Measurements from ENCODE around the gene AQP1. TPM values are rescaled to one million over a fixed set of nuclear protein-coding genes. Genes with fewer than 3 reads are reported as not detected.

Gene AQP1
- total and polyA plus RNA-seq, 2 of the 13 experiments (the other 11 are each of a cell fraction or from before 2014, with no cell fraction given) = not detected

DNA sequence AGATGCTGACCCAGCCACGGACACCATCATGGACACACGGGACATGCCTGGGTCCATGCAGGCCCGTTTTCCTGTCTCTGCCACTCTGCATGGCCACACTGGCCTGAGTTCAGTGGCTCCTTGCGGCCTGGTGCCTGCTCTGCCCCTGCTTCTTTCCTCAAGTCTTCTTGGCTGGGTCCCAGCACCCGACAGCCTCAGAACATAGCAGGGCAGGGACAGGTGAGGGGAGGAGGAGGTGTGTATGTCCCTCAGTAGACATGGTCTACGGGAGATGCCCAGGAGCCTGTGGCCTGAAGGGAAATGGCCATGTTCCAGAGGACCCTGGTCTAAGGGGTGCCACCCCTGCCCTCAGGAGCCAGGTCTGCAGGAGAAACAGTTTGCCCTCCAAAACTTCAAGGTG, 2.2 kb upstream of the AQP1 start (continued):
- TF ChIP-seq XRCC5 (optimal IDR thresholded peaks at IDR 0.05; ENCODE audit: low read length) = no peak
- no peak for TF ChIP-seq HOXA9 (CRISPR knock-in tag; IDR thresholded peaks at IDR 0.05; ENCODE audit: borderline replicate concordance)
- TF ChIP-seq, protein P1, sequence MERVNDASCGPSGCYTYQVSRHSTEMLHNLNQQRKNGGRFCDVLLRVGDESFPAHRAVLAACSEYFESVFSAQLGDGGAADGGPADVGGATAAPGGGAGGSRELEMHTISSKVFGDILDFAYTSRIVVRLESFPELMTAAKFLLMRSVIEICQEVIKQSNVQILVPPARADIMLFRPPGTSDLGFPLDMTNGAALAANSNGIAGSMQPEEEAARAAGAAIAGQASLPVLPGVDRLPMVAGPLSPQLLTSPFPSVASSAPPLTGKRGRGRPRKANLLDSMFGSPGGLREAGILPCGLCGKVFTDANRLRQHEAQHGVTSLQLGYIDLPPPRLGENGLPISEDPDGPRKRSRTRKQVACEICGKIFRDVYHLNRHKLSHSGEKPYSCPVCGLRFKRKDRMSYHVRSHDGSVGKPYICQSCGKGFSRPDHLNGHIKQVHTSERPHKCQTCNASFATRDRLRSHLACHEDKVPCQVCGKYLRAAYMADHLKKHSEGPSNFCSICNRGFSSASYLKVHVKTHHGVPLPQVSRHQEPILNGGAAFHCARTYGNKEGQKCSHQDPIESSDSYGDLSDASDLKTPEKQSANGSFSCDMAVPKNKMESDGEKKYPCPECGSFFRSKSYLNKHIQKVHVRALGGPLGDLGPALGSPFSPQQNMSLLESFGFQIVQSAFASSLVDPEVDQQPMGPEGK (CRISPR knock-in tag; IDR thresholded peaks at IDR 0.05) = no peak
- TF ChIP-seq FLYWCH1 (CRISPR knock-in tag; IDR thresholded peaks at IDR 0.05) = no peak
- TF ChIP-seq HOXA5 (CRISPR knock-in tag; IDR thresholded peaks at IDR 0.05) = no peak
- no peak for TF ChIP-seq ZNF883 (CRISPR knock-in tag; IDR thresholded peaks at IDR 0.05; ENCODE audit: not compliant biosample characterization)
- no peak for TF ChIP-seq ZNF124 (CRISPR knock-in tag; IDR thresholded peaks at IDR 0.05)
- TF ChIP-seq ZNF44 (CRISPR knock-in tag; IDR thresholded peaks at IDR 0.05) = no peak
- no peak for TF ChIP-seq MLLT10 (CRISPR knock-in tag; IDR thresholded peaks at IDR 0.05)

DNA sequence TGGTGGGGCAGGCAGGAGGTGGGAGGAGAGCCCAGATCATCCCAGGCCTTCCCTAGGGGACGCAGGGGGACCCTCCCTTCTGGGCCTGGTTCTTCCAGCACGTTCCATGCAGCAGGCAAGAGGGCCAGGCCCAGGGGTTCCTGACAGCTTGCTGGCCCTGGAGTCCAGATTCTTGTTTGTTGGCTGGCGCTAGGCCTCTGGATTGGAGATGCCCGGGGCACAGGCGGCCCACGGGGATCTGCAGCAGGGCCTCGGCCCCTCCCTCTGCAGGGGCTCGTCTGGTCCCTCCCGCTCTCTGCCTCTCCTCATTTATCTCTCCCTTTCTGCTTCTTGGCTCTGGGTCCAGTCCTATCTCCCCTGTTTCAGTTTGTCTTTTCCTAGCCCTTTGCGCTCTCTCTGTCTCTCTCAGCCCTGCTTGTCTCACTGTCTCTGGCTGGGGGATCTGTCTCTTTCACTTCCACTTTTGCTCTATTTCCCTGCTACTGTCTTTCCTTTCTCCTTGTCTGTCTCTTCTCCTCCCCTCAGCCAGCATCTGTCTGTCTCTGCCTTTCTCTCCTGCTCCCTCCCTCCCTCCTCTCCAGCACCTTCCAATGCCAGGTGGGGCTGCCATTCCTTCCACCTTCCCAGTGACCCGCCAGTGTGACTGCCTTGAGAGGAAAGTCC, 1.1 kb upstream of the AQP1 start:
- no peak overlapping the region for H2AFZ ChIP-seq (ENCODE audit: low read length)
- peaks cover 5 to 10% of the 10 kb centered on the region in 2 experiments; a peak in 3 of 5 replicates for H3K27me3 ChIP-seq (ENCODE audit: control insufficient read depth in 1 of 2, insufficient read depth in 2 of 2, low read length in 2 of 2)
- no peak for ATAC-seq
- H3K9me3 ChIP-seq (ENCODE audit: low read length) = no peaks in the 10 kb centered on the region
- ChIA-PET CTCF (ENCODE audit: low intra/inter-chr PET ratio, low total read pairs) (no interaction called here), POLR2A (no interaction called here)
- BruUV-seq (replicated peaks) = no TSS peak
- in situ Hi-C loops (cut with HindIII; ENCODE audit: extremely low pct_ligation_motif_present, low pct_unique_long_range_greater_than_20kb) (no loop called here), intact Hi-C loops (cut with micrococcal nuclease; ENCODE audit: unreplicated experiment) (no loop called here)
- H3K4me1 ChIP-seq (ENCODE audit: insufficient read depth, low read length) = no peaks in the 10 kb centered on the region
- no peak overlapping the region for H3K27ac ChIP-seq (ENCODE audit: extremely low read length, insufficient read depth, low read length)
- H3K79me2 ChIP-seq (ENCODE audit: insufficient read depth, low read length) = no peaks in the 10 kb centered on the region
- TF ChIP-seq ZNF558 (CRISPR knock-in tag; IDR thresholded peaks at IDR 0.05; ENCODE audit: borderline replicate concordance) (no peak), ZMAT3 (CRISPR knock-in tag; conservative IDR thresholded peaks at IDR 0.05) (no peak), MAF1 (CRISPR knock-in tag; IDR thresholded peaks at IDR 0.05; ENCODE audit: borderline replicate concordance) (no peak), YEATS4 (CRISPR knock-in tag; IDR thresholded peaks at IDR 0.05; ENCODE audit: borderline replicate concordance) (no peak), STAG1 (CRISPR knock-in tag; IDR thresholded peaks at IDR 0.05) (no peak), ZNF550 (CRISPR knock-in tag; IDR thresholded peaks at IDR 0.05; ENCODE audit: borderline replicate concordance) (no peak), CAMTA2 (CRISPR knock-in tag; IDR thresholded peaks at IDR 0.05; ENCODE audit: borderline replicate concordance) (no peak), TCF7L2 (IDR thresholded peaks at IDR 0.05; ENCODE audit: low read depth, low read length) (no peak), ONECUT2 (CRISPR knock-in tag; IDR thresholded peaks at IDR 0.05) (no peak), ELF1 (CRISPR knock-in tag; IDR thresholded peaks at IDR 0.05) (no peak), ZFP36 (IDR thresholded peaks at IDR 0.05; ENCODE audit: borderline replicate concordance, low read depth, low read length, partially characterized antibody) (no peak)
- TF ChIP-seq, protein P2, sequence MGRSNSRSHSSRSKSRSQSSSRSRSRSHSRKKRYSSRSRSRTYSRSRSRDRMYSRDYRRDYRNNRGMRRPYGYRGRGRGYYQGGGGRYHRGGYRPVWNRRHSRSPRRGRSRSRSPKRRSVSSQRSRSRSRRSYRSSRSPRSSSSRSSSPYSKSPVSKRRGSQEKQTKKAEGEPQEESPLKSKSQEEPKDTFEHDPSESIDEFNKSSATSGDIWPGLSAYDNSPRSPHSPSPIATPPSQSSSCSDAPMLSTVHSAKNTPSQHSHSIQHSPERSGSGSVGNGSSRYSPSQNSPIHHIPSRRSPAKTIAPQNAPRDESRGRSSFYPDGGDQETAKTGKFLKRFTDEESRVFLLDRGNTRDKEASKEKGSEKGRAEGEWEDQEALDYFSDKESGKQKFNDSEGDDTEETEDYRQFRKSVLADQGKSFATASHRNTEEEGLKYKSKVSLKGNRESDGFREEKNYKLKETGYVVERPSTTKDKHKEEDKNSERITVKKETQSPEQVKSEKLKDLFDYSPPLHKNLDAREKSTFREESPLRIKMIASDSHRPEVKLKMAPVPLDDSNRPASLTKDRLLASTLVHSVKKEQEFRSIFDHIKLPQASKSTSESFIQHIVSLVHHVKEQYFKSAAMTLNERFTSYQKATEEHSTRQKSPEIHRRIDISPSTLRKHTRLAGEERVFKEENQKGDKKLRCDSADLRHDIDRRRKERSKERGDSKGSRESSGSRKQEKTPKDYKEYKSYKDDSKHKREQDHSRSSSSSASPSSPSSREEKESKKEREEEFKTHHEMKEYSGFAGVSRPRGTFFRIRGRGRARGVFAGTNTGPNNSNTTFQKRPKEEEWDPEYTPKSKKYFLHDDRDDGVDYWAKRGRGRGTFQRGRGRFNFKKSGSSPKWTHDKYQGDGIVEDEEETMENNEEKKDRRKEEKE (IDR thresholded peaks at IDR 0.05) = no peak
- WGBS (ENCODE audit: low lambda C conversion rate) = 29% methylated on average over 9 of the region's 11 CpGs
- no peak overlapping the region for H3K4me2 ChIP-seq (ENCODE audit: low read depth, low read length)
- no peaks in the 10 kb centered on the region for H3K36me3 ChIP-seq (replicated peaks in 1 of 2; ENCODE audit: control insufficient read depth in 1 of 2, insufficient read depth in 2 of 2, low read length in 2 of 2)
- H4K20me1 ChIP-seq (ENCODE audit: insufficient read depth, low read length) = no peaks in the 10 kb centered on the region
- no peak for FAIRE-seq
- no peak for DNase-seq (ENCODE audit: low spot score)
- no peak overlapping the region for H3K4me3 ChIP-seq (replicated peaks in 1 of 3; ENCODE audit: insufficient read depth in 1 of 3, low read depth in 2 of 3, low read length in 3 of 3)
- no peak overlapping the region for H3K9ac ChIP-seq (ENCODE audit: insufficient read depth, low read depth, low read length)
